Left lung (tissue), 10 donors: ENCODE measurements around the gene SOAT2. TPM values are rescaled to one million over a fixed set of nuclear protein-coding genes. Genes with fewer than 3 reads are reported as not detected.
A peak's percentile ranks its signal among the peaks of the same experiment; 100 is the strongest.

Experiments used
- ATAC-seq: fragments of 200-7000 bp; cut with Tn5 transposase; one replicate; pipeline ENCODE4 v1.9.1; 2020; ENCODE audit warnings: moderate library complexity
- DNase-seq, 4 donors: peaks; one replicate each; pipeline ENCODE4 v3.0.0-alpha.2; 2013 to 2020
- H3K27ac ChIP-seq, 2 donors: fragments of 200-600 bp; sonication (generic) in 1 of 2; one replicate each; pipeline versions ENCODE4 v1.5.0 to v1.8.0; 2020 to 2021
- H3K27me3 ChIP-seq, 2 donors: fragments of 200-600 bp; sonication (generic) in 1 of 2; one replicate each; pipeline versions ENCODE4 v1.5.0 to v1.8.0; 2020 to 2021
- H3K36me3 ChIP-seq, 2 donors: fragments of 200-600 bp; sonication (generic) in 1 of 2; one replicate each; pipeline versions ENCODE4 v1.5.0 to v1.8.0; 2020 to 2021
- H3K4me1 ChIP-seq, 2 donors: fragments of 200-600 bp; one replicate each; pipeline ENCODE4 v1.8.0; 2021
- H3K4me3 ChIP-seq, 2 donors: fragments of 200-600 bp; sonication (generic) in 1 of 2; one replicate each; pipeline versions ENCODE4 v1.5.0 to v1.8.0; 2020 to 2021; ENCODE audit warnings: mild to moderate bottlenecking in 1 of 2
- H3K9me3 ChIP-seq, 2 donors: fragments of 200-600 bp; sonication (generic) in 1 of 2; one replicate each; pipeline versions ENCODE4 v1.5.0 to v1.8.0; 2020 to 2021
- intact Hi-C, 2 donors: fragments of 100-400 bp; cut with DNase I; formaldehyde crosslinking; loops; one replicate each; pipeline versions ENCODE4 v1.11.2 to v1.14.2; 2022
- polyA plus RNA-seq, 6 donors: library from polyadenylated mRNA; unstranded; fragments of 120-200 nt; gene quantifications; one replicate each; pipeline ENCODE4 v1.2.1, GENCODE V29; 2013; ENCODE audit not compliant: insufficient read length in 6 of 6
- total RNA-seq, 2 donors: library from RNA; stranded (reverse); fragmentation: NEBNext Ultra II Directional; extraction: Animal tissue kit (Norgen Biotek cat#: 25700); gene quantifications; one replicate each; pipeline ENCODE4 v1.2.1, GENCODE V29; 2021
- TF ChIP-seq, protein P1 (sequence below), 2 donors: fragments of 200-600 bp; sonication (generic) in 1 of 2; IDR thresholded peaks; one replicate each; pipeline versions ENCODE4 v1.5.0 to v1.8.0; 2021; ENCODE audit warnings: antibody characterized with exemption in 2 of 2
- donor health status: DM: no; HTN: yes; CAD: no.
- donor health status: DM: no; HTN: no; CAD: no.

The SOAT2 gene
- total and polyA plus RNA-seq, 8 donors = 0.13 to 0.42 (median 0.19) TPM; not detected in 2

DNA sequence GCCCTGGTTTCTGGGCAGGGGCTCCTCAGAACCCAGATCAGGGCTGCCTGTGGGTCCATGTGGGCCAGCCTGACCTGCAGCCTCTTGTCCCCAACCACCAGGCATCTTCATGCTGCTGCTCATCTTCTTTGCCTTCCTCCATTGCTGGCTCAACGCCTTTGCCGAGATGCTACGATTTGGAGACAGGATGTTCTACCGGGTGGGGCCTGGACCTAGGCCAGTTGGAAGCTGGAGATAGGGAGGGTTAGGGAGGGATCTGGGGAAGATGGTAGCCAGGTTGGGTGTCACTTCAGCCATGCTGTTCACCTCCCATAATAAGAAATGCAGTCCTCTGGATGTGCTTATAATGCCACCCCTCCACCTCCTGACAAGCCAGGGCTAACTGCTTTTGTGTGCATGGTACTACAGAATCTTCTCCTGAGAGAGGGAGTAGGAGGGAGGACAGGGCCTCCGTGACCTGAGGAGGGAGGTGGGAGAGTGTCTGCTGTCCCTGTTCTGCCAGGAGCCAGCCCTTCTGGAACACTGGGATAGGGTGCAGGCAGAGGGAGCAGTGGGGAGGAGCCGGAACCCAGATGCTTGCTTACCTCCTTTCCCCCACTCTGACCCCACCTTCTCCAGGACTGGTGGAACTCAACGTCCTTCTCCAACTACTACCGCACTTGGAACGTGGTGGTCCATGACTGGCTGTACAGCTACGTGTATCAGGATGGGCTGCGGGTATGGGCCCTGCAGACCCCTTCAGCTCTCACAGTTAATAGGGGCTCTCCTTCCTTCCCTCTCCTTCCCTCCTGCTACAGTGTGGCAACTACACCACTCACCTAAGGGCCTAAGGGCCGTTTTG lies 17.6 kb downstream of the SOAT2 start:
- Histone ChIP-seq H3K36me3 (no peaks in the 10 kb centered on the region), H3K27me3 (no peaks in the 10 kb centered on the region), H3K27ac (no peak overlapping the region), H3K4me1 (no peaks in the 10 kb centered on the region), H3K4me3 (no peak overlapping the region), H3K9me3 (no peaks in the 10 kb centered on the region)
- intact Hi-C loops = no loop called here
- ATAC-seq (no peak), DNase-seq (no peak)
- TF ChIP-seq, protein P1, sequence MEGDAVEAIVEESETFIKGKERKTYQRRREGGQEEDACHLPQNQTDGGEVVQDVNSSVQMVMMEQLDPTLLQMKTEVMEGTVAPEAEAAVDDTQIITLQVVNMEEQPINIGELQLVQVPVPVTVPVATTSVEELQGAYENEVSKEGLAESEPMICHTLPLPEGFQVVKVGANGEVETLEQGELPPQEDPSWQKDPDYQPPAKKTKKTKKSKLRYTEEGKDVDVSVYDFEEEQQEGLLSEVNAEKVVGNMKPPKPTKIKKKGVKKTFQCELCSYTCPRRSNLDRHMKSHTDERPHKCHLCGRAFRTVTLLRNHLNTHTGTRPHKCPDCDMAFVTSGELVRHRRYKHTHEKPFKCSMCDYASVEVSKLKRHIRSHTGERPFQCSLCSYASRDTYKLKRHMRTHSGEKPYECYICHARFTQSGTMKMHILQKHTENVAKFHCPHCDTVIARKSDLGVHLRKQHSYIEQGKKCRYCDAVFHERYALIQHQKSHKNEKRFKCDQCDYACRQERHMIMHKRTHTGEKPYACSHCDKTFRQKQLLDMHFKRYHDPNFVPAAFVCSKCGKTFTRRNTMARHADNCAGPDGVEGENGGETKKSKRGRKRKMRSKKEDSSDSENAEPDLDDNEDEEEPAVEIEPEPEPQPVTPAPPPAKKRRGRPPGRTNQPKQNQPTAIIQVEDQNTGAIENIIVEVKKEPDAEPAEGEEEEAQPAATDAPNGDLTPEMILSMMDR (IDR thresholded peaks at IDR 0.05) = no peak

DNA sequence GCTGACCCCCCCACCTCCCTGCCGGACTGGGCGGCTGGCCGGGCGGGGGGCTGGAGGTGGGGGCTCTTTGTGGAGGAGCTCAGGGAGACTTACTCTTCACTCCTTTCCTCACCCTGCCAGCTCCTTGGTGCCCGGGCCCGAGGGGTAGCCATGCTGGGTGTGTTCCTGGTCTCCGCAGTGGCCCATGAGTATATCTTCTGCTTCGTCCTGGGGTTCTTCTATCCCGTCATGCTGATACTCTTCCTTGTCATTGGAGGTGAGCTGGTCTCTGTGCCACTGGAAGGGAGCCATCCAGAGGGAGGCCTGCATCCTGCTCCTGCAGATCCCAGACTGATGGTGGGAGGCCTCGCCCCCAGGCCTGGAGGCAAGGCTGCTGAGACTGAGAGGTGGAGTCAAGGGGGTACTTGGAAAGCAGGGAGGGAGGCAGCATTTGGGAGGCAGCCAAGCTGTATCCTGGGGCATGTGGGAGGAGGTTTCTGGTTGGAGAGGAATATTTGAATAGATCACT lies 19.7 kb downstream of the SOAT2 start:
- ATAC-seq = no peak
- Histone ChIP-seq H3K9me3 (no peaks in the 10 kb centered on the region), H3K4me3 (no peak overlapping the region), H3K4me1 (no peaks in the 10 kb centered on the region), H3K27me3 (no peaks in the 10 kb centered on the region), H3K27ac (no peak overlapping the region), H3K36me3 (no peaks in the 10 kb centered on the region)
- TF ChIP-seq, protein P1 (IDR thresholded peaks at IDR 0.05) = no peak
- intact Hi-C loops = no loop called here
- peak in 1 of 4 donors; percentile 69 for DNase-seq

DNA sequence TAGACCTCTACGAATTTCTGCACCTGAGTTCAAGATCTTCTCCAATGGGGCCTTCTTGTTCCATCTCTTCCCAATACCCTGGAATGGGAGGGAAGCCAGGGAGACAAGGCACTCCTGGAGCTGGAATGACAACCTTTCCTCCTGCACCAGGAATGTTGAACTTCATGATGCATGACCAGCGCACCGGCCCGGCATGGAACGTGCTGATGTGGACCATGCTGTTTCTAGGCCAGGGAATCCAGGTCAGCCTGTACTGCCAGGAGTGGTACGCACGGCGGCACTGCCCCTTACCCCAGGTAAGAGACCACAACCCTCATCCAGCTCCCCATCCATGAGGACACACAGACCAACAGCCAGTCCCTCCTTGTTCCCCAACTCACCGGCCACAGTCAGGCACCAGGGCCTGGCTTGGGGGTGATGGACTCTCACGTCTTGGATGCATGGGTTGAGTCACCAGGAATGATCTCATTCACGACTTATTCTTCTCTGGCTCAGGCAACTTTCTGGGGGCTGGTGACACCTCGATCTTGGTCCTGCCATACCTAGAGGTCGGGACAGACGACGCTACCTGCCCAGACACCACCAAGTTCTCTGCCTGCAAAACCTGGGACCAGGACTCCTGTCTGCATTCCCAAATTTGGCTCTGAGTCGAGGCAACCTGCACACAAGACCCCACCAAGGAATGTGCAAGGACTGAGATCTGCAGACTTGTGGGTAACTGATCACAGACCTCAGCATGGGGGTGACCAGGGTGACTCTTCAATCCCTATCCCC lies 20.5 kb downstream of the SOAT2 start:
- Histone ChIP-seq H3K4me3 (no peak overlapping the region), H3K27ac (no peak overlapping the region), H3K4me1 (no peaks in the 10 kb centered on the region), H3K27me3 (no peaks in the 10 kb centered on the region), H3K9me3 (no peaks in the 10 kb centered on the region), H3K36me3 (no peaks in the 10 kb centered on the region)
- TF ChIP-seq, protein P1 (IDR thresholded peaks at IDR 0.05) = no peak
- no peak for ATAC-seq
- intact Hi-C loops = no loop called here
- no peak for DNase-seq

DNA sequence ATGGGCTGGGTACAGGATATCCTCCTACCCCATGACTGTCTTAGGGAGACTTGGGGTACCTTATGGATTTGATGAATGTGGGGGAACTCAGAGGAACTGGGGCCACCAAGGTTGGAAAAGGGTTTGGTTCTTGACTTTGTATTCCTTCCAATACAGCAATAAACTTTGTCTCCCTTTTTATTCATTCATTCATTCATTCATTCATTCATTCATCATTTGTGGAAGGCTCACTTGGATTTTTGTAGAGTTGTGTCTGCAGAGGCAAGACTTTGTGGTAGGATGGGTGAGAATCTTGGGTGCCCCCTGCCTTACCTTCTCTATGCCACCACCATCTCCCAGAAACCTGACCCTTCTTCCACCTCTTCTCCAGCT lies 21.1 kb downstream of the SOAT2 start:
- no peaks in the 10 kb centered on the region for H3K4me1 ChIP-seq
- H3K4me3 ChIP-seq = no peak overlapping the region
- H3K9me3 ChIP-seq = no peaks in the 10 kb centered on the region
- H3K27me3 ChIP-seq = no peaks in the 10 kb centered on the region
- H3K27ac ChIP-seq = no peak overlapping the region
- TF ChIP-seq, protein P1 (IDR thresholded peaks at IDR 0.05) = no peak
- intact Hi-C loops = no loop called here
- no peak for DNase-seq
- no peaks in the 10 kb centered on the region for H3K36me3 ChIP-seq
- ATAC-seq = no peak

DNA sequence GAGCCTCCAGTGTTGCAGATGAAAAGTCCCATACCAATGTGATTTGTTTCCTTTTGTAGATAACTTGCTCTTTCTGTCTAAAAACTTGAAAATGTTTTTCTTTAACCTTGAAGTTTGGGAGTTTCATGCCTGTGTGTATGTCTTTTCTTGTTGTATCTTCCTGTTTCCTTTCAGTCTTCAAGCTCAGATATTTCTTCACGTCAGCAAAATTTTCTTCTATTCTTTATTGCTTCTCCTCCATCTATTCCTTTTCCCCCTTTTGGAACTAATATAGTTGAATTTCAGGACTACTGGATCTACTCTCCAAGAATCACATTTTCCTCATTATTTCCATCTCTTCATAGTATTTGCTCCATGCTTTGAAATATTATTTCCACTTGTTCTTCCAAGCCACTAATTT lies 23.9 kb downstream of the SOAT2 start:
- Histone ChIP-seq H3K4me3 (no peak overlapping the region), H3K36me3 (no peaks in the 10 kb centered on the region), H3K27me3 (no peaks in the 10 kb centered on the region), H3K9me3 (no peaks in the 10 kb centered on the region), H3K4me1 (no peaks in the 10 kb centered on the region), H3K27ac (no peak overlapping the region)
- TF ChIP-seq, protein P1 (IDR thresholded peaks at IDR 0.05) = no peak
- DNase-seq = no peak
- intact Hi-C loops = no loop called here
- no peak for ATAC-seq
